Right lobe of liver (tissue), 4 donors: Measurements from ENCODE around the gene TRIO.

ENCODE experiments used
- POLR2A ChIP-seq: fragments of 450-650 bp; IDR thresholded peaks from one replicate; pipeline ENCODE4 v1.6.1; 2017; ENCODE audit warnings: antibody characterized with exemption, mild to moderate bottlenecking
- TF ChIP-seq, protein P1 (sequence below), 4 donors: fragments of 200-600 bp in 3 of 4; fragments of 450-650 bp in 1 of 4; IDR thresholded peaks; one replicate each; pipeline versions ENCODE4 v1.5.1 to v1.8.0; 2016 to 2022; ENCODE audit warnings: antibody characterized with exemption in 4 of 4, mild to moderate bottlenecking in 2 of 4
- donor health status: DM: no; HTN: no; CAD: no.
- donor health status: DM: no; HTN: no; CAD: no.
- donor health status: DM: no; HTN: yes; CAD: no.

DNA sequence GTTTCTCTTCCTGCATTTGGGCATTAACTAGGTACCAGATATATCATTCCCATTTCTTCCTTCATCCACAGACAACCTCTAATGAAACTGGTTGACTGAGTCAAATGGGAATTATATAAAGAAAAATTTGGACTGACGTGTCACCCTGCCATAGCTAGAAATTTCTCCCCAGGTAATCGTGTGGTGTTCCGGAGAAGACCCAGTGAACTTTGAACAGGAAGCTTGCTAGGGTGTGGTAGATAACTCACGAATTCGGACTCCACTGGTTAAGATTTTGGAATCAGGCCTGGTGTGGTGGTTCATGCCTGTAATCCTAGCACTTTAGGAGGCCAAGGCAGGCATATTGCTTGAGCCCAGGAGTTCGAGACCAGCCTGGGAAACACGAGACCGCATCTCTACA lies 324.1 kb downstream of the TRIO start:
- no peak for TF ChIP-seq POLR2A
- TF ChIP-seq, protein P1, sequence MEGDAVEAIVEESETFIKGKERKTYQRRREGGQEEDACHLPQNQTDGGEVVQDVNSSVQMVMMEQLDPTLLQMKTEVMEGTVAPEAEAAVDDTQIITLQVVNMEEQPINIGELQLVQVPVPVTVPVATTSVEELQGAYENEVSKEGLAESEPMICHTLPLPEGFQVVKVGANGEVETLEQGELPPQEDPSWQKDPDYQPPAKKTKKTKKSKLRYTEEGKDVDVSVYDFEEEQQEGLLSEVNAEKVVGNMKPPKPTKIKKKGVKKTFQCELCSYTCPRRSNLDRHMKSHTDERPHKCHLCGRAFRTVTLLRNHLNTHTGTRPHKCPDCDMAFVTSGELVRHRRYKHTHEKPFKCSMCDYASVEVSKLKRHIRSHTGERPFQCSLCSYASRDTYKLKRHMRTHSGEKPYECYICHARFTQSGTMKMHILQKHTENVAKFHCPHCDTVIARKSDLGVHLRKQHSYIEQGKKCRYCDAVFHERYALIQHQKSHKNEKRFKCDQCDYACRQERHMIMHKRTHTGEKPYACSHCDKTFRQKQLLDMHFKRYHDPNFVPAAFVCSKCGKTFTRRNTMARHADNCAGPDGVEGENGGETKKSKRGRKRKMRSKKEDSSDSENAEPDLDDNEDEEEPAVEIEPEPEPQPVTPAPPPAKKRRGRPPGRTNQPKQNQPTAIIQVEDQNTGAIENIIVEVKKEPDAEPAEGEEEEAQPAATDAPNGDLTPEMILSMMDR (IDR thresholded peaks at IDR 0.05), result no peak
